ENCODE data around the gene FLACC1.
"Not testable (repeated sequence)": the region's sequence is repeated elsewhere in the genome, so short reads cannot be mapped to it uniquely, and the experiment has no call there.

FLACC1 gene

GRCh38 chr2:201348758-201349157 lies 8.4 kb downstream of the FLACC1 start:
- DNase-seq (ENCODE audit: low read depth): no peak

GRCh38 chr2:201347138-201347537 lies 10.0 kb downstream of the FLACC1 start:
- DNase-seq (ENCODE audit: low read depth): no peak

- DNase-seq (ENCODE audit: low read depth): no peak
Observed at GRCh38 chr2:201345625-201346213, 11.4 kb downstream of the FLACC1 start.

GRCh38 chr2:201344663-201345366 lies 12.3 kb downstream of the FLACC1 start:
- no peak for DNase-seq (ENCODE audit: low read depth)

- no peak for DNase-seq (ENCODE audit: low read depth)
Observed at GRCh38 chr2:201343559-201343958, 13.6 kb downstream of the FLACC1 start.

GRCh38 chr2:201342923-201343322 lies 14.2 kb downstream of the FLACC1 start:
- DNase-seq (ENCODE audit: low read depth): no peak

GRCh38 chr2:201329409-201329808 lies 27.7 kb downstream of the FLACC1 start:
- no peak for DNase-seq (ENCODE audit: low read depth)

GRCh38 chr2:201327678-201328077 lies 29.5 kb downstream of the FLACC1 start:
- no peak for DNase-seq (ENCODE audit: low read depth)

GRCh38 chr2:201322772-201323171 lies 34.4 kb downstream of the FLACC1 start:
- no peak for DNase-seq (ENCODE audit: low read depth)

GRCh38 chr2:201320701-201321100 lies 36.4 kb downstream of the FLACC1 start:
- no peak for DNase-seq (ENCODE audit: low read depth)

GRCh38 chr2:201320257-201320656 lies 36.9 kb downstream of the FLACC1 start:
- DNase-seq (ENCODE audit: low read depth): no peak

- DNase-seq (ENCODE audit: low read depth): no peak
Observed at GRCh38 chr2:201319511-201319910, 37.6 kb downstream of the FLACC1 start.

GRCh38 chr2:201313362-201313761 lies 43.8 kb downstream of the FLACC1 start:
- no peak for DNase-seq (ENCODE audit: low read depth)

GRCh38 chr2:201308914-201309313 lies 48.2 kb downstream of the FLACC1 start:
- DNase-seq (ENCODE audit: low read depth): no peak

- no peak for DNase-seq (ENCODE audit: low read depth)
Observed at GRCh38 chr2:201307876-201308275, 49.3 kb downstream of the FLACC1 start.

GRCh38 chr2:201299929-201300328 lies 57.2 kb downstream of the FLACC1 start:
- DNase-seq (ENCODE audit: low read depth): not testable (repeated sequence)

- no peak for DNase-seq (ENCODE audit: low read depth)
Observed at GRCh38 chr2:201298462-201299052, 58.6 kb downstream of the FLACC1 start.

- DNase-seq (ENCODE audit: low read depth): not testable (repeated sequence)
Observed at GRCh38 chr2:201290457-201291148, 66.5 kb downstream of the FLACC1 start.

GRCh38 chr2:201285499-201285898 lies 71.6 kb downstream of the FLACC1 start:
- DNase-seq (ENCODE audit: low read depth): no peak

GRCh38 chr2:201280191-201281040 lies 76.7 kb downstream of the FLACC1 start:
- DNase-seq (ENCODE audit: low read depth): no peak

GRCh38 chr2:201279079-201279478 lies 78.1 kb downstream of the FLACC1 start:
- no peak for DNase-seq (ENCODE audit: low read depth)

GRCh38 chr2:201276511-201276910 lies 80.6 kb downstream of the FLACC1 start:
- no peak for DNase-seq (ENCODE audit: low read depth)

Measured in GM04504 (cell line).